Cardiac muscle cell (in vitro differentiated cells and primary cell): ENCODE data around the gene METTL26. TPM values are rescaled to one million over a fixed set of nuclear protein-coding genes. Genes with fewer than 3 reads are reported as not detected.

Experiments
- DNase-seq, 2 donors: peaks; one replicate each; pipeline versions ENCODE4 v3.0.0 to v3.0.0-alpha.2; 2010 to 2017; ENCODE audit warnings: low read depth in 1 of 2, low spot score in 1 of 2
- H3K27ac ChIP-seq: fragments of 200-600 bp; sonication (generic); 2 replicates; pipeline ENCODE4 v1.5.1; 2016
- H3K27me3 ChIP-seq: fragments of 200-600 bp; sonication (generic); 2 replicates; pipeline ENCODE4 v1.6.0; 2016; ENCODE audit warnings: control low read depth
- H3K36me3 ChIP-seq: fragments of 200-600 bp; sonication (generic); 2 replicates; pipeline ENCODE4 v1.5.1; 2016; ENCODE audit warnings: control low read depth
- H3K4me1 ChIP-seq: fragments of 200-600 bp; sonication (generic); 2 replicates; pipeline ENCODE4 v1.8.1; 2017; ENCODE audit warnings: low read depth, mild to moderate bottlenecking, mixed run types
- H3K4me3 ChIP-seq: fragments of 200-600 bp; sonication (generic); 2 replicates; pipeline ENCODE4 v1.5.1; 2016; ENCODE audit warnings: mild to moderate bottlenecking
- H3K9me3 ChIP-seq: fragments of 200-600 bp; sonication (generic); 2 replicates; pipeline ENCODE4 v1.5.1; 2017; ENCODE audit warnings: low read depth, mild to moderate bottlenecking, control low read depth
- CTCF ChIP-seq: IDR thresholded peaks from 2 replicates; pipeline ENCODE4 v1.5.1; 2012; ENCODE audit warnings: low read depth, mild to moderate bottlenecking, low read length
- polyA plus RNA-seq: library from polyadenylated mRNA; unstranded; fragments of >200 nt; fragmentation: Nextera tagmentation; extraction: Ambion mirVana; gene quantifications from 2 replicates; pipeline ENCODE4 v1.2.1, GENCODE V29; 2016
- total RNA-seq: library from RNA; depleted of rRNA; stranded (reverse); fragments of >200 nt; gene quantifications from 2 replicates; pipeline ENCODE4 v1.2.3, GENCODE V29; 2016

The METTL26 gene
- total and polyA plus RNA-seq, 2 experiments from 2014 or later = 153 to 196 TPM

GRCh38 chr16:626787-627453, 9.2 kb downstream of the METTL26 start:
- no peaks in the 10 kb centered on the region for H3K27me3 ChIP-seq
- H3K27ac ChIP-seq = no peak overlapping the region
- H3K4me1 ChIP-seq = peaks cover 31% of the 10 kb centered on the region
- DNase-seq = peak in 1 of 2 donors; percentile 96
- peaks cover 3% of the 10 kb centered on the region for H3K36me3 ChIP-seq
- no peak for TF ChIP-seq CTCF
- H3K9me3 ChIP-seq = no peaks in the 10 kb centered on the region
- H3K4me3 ChIP-seq = no peak overlapping the region

GRCh38 chr16:625977-626765, 9.9 kb downstream of the METTL26 start:
- H3K9me3 ChIP-seq = no peaks in the 10 kb centered on the region
- H3K27ac ChIP-seq = no peak overlapping the region
- peaks cover 3% of the 10 kb centered on the region for H3K36me3 ChIP-seq
- H3K27me3 ChIP-seq = no peaks in the 10 kb centered on the region
- TF ChIP-seq CTCF = no peak
- H3K4me1 ChIP-seq = peaks cover 28% of the 10 kb centered on the region
- DNase-seq = no peak
- no peak overlapping the region for H3K4me3 ChIP-seq

- DNase-seq = no peak
- no peak for TF ChIP-seq CTCF
- Histone ChIP-seq H3K4me3 (no peak overlapping the region), H3K27me3 (no peaks in the 10 kb centered on the region), H3K4me1 (peaks cover 26% of the 10 kb centered on the region), H3K9me3 (no peaks in the 10 kb centered on the region), H3K36me3 (peaks cover 3% of the 10 kb centered on the region), H3K27ac (peak overlapping the region; percentile 73)
Measured at GRCh38 chr16:625117-625976, 10.8 kb downstream of the METTL26 start.

- Histone ChIP-seq H3K9me3 (no peaks in the 10 kb centered on the region), H3K4me3 (no peak overlapping the region), H3K27me3 (no peaks in the 10 kb centered on the region), H3K27ac (peak overlapping the region; percentile 73), H3K4me1 (peaks cover 18% of the 10 kb centered on the region), H3K36me3 (peaks cover 3% of the 10 kb centered on the region)
- DNase-seq = no peak
- TF ChIP-seq CTCF = no peak
Measured at GRCh38 chr16:624526-625070, 11.5 kb downstream of the METTL26 start.

GRCh38 chr16:622920-623280, 13.2 kb downstream of the METTL26 start:
- DNase-seq = no peak
- Histone ChIP-seq H3K36me3 (peaks cover 3% of the 10 kb centered on the region), H3K27me3 (no peaks in the 10 kb centered on the region), H3K4me3 (no peak overlapping the region), H3K27ac (no peak overlapping the region), H3K9me3 (no peaks in the 10 kb centered on the region), H3K4me1 (peaks cover 8% of the 10 kb centered on the region)
- TF ChIP-seq CTCF = no peak
